Epithelial cell of proximal tubule (primary cell): ENCODE measurements around the gene APOOL. TPM values are rescaled to one million over a fixed set of nuclear protein-coding genes. Genes with fewer than 3 reads are reported as not detected.

Source experiments
- DNase-seq: peaks from one replicate; pipeline ENCODE4 v3.0.0-alpha.2; 2011; ENCODE audit warnings: low read depth
- H3K4me3 ChIP-seq: 2 replicates; pipeline ENCODE4 v1.5.1; 2011; ENCODE audit warnings: low read depth, mild to moderate bottlenecking, low read length
- total RNA-seq: library from RNA; depleted of rRNA; stranded (reverse); fragments of >200 nt; gene quantifications from 2 replicates; pipeline ENCODE4 v1.2.3, GENCODE V29; 2015
- TF ChIP-seq, protein P1 (sequence below): conservative IDR thresholded peaks from 2 replicates; pipeline ENCODE4 v1.5.1; 2012; ENCODE audit warnings: low read depth, mild to moderate bottlenecking, low read length

APOOL gene
- total RNA-seq, 1 donor from 2014 or later, result 6.9 TPM

DNA sequence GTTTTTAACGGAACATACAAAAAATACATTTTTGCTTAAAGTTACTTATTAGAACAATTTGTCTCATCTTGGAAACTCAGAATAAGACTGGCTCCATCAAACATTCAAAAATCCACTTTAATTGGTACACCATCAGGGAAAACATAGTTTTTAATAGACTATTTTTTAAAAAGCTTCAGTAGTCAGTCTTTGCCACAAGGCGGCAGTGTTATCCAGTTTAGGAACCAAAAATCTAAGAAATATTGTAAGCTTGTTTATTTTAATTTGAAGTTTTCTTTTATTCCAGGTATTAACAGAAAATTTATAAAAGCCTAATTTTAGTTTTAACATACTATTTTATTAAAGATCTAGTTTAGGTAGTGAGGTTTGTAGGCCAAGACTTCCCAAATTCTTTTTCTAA is 107.7 kb downstream of the APOOL start:
- H3K4me3 ChIP-seq, result no peak overlapping the region
- DNase-seq, result no peak
- TF ChIP-seq, protein P1, sequence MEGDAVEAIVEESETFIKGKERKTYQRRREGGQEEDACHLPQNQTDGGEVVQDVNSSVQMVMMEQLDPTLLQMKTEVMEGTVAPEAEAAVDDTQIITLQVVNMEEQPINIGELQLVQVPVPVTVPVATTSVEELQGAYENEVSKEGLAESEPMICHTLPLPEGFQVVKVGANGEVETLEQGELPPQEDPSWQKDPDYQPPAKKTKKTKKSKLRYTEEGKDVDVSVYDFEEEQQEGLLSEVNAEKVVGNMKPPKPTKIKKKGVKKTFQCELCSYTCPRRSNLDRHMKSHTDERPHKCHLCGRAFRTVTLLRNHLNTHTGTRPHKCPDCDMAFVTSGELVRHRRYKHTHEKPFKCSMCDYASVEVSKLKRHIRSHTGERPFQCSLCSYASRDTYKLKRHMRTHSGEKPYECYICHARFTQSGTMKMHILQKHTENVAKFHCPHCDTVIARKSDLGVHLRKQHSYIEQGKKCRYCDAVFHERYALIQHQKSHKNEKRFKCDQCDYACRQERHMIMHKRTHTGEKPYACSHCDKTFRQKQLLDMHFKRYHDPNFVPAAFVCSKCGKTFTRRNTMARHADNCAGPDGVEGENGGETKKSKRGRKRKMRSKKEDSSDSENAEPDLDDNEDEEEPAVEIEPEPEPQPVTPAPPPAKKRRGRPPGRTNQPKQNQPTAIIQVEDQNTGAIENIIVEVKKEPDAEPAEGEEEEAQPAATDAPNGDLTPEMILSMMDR, result peak; percentile 63

DNA sequence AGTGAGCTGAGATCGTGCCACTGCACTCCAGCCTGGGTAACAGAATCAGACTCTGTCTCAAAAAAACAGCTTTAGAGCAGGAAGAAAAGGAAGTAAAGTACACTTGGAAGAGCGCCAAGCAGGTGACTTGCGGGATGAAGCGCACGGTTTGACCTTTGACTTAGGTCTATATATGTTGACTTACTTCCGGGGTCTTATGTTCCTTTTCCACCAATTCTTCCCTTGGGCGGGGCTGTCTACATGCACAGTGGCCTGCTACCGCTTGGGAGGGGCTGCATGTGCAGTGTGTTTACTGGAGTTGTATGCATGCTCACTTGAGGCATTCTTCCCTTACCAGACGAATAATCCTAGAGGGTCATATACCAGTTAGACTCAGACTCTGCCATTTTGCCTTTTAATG is 108.6 kb downstream of the APOOL start:
- H3K4me3 ChIP-seq, result no peak overlapping the region
- TF ChIP-seq, protein P1, result no peak
- DNase-seq, result no peak

DNA sequence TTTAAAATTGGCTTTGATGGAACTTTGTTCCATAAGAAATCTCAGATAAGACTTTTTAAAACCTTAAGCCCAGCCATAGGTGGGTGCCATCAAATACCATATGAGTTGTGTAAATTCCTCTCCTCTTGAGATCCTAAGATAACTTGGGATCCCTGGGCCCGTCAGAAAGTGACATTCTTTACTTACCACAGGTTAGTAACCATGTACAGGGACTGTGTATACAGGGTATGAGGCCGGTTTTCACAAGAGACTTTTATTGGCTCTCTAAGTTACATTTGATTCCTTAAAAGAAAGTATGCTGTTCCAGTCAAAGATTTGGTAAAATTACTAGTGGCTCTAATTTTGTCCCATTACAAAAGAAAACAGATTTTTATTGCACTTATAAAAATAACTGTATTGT is 110.1 kb downstream of the APOOL start:
- TF ChIP-seq, protein P1, result no peak
- no peak for DNase-seq
- H3K4me3 ChIP-seq, result no peak overlapping the region

DNA sequence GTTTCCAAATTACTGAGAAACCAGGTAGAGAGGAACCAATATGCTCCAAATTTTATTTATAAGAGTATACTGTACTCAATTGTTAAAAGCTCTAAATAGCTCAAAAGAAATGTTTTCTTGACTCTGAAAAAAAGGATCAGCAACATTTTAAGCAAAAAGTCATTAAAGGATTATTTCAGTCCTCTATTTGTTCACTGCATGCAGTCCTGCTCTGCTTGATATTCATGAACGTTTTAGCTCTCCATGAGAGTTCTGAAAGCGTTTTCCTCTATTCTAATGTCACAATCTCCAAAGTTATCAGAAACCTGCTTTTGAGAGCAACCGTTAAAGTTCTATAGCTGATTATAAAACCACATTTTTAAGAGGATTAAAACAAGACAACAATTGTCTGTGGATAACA is 110.5 kb downstream of the APOOL start:
- H3K4me3 ChIP-seq, result no peak overlapping the region
- DNase-seq, result no peak
- TF ChIP-seq, protein P1, result no peak

DNA sequence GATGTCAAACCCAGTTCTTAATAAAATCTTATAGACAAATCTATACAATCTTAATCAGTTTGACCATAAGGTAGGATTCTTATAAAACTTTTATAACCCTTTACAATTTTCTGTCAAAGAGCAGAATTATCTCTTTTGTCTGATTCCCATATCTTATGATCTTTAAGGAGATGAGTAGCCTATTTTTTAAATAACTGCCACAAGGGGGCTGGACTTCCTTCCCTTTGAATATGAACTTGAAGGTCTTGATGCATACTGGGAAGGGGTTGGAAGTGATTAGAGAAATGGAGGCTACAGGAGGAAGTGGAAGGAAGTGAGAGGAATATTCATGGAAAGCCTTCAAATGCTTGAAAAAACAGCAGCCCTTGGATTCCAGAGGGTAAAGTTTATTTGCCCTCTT is 111.1 kb downstream of the APOOL start:
- TF ChIP-seq, protein P1, result peak; percentile 5
- no peak for DNase-seq
- H3K4me3 ChIP-seq, result no peak overlapping the region

DNA sequence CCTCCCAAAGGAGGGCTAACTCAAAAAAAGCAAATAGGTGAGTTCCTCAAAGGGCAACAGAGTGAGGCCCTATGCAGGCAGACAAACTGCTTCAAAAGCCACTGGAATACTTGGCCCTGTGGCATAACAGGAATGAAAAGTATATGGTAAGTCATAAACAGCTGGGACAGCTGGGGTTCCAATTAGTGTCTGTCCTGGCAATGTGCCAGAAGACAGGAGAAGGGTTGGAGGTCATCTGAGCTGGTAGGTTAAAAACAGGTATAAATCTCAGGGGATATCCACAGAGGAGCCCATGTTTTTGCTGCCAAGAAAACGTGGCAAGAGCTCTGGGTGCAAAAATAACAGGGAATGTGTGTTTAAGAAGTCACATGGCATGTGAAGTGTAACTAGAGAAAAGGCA is 111.6 kb downstream of the APOOL start:
- TF ChIP-seq, protein P1, result no peak
- DNase-seq, result no peak
- no peak overlapping the region for H3K4me3 ChIP-seq

DNA sequence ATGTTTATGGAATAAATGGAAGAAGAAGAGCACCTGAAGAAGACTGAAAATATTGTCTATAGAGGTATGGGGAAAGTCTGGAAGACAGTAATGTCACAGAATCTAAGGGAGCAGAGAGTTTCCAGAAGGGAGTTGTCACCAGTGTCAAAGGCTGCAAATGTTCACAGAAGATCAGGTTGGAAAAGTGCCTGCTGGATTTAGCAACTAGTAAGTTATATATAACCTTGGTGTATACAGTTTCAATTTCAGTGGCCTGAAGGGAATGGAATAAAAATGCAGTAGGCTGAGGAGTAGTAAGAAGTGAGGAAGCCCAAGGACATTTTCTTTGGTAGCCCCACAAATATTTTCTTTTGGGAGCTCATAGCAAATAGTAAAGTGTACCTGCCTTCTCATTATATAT is 132.7 kb downstream of the APOOL start:
- TF ChIP-seq, protein P1, result no peak
- no peak for DNase-seq
- H3K4me3 ChIP-seq, result no peak overlapping the region
